HFF-Myc (cell line): ENCODE results near the gene TNS2.

Source experiments
- DNase-seq: peaks from one replicate; pipeline ENCODE4 v3.0.0-alpha.2; 2011; ENCODE audit warnings: low read depth; ENCODE audit errors: extremely low read depth
- H3K4me3 ChIP-seq: replicated peaks from 2 replicates; pipeline ENCODE4 v1.5.1; 2011; ENCODE audit warnings: low read depth, mild to moderate bottlenecking, control low read depth, low read length
- TF ChIP-seq, protein P1 (sequence below): IDR thresholded peaks from 2 replicates; pipeline ENCODE4 v1.5.1; 2012; ENCODE audit warnings: mild to moderate bottlenecking, low read depth, low read length, control low read depth; ENCODE audit errors: missing control alignments

TNS2 gene

GRCh38 chr12:53067993-53068770, 18.3 kb downstream of the TNS2 start:
- TF ChIP-seq, protein P1, sequence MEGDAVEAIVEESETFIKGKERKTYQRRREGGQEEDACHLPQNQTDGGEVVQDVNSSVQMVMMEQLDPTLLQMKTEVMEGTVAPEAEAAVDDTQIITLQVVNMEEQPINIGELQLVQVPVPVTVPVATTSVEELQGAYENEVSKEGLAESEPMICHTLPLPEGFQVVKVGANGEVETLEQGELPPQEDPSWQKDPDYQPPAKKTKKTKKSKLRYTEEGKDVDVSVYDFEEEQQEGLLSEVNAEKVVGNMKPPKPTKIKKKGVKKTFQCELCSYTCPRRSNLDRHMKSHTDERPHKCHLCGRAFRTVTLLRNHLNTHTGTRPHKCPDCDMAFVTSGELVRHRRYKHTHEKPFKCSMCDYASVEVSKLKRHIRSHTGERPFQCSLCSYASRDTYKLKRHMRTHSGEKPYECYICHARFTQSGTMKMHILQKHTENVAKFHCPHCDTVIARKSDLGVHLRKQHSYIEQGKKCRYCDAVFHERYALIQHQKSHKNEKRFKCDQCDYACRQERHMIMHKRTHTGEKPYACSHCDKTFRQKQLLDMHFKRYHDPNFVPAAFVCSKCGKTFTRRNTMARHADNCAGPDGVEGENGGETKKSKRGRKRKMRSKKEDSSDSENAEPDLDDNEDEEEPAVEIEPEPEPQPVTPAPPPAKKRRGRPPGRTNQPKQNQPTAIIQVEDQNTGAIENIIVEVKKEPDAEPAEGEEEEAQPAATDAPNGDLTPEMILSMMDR: no peak
- DNase-seq: no peak
- no peak overlapping the region for H3K4me3 ChIP-seq

- TF ChIP-seq, protein P1: no peak
Measured at GRCh38 chr12:53068811-53069585, 19.1 kb downstream of the TNS2 start.

DNA sequence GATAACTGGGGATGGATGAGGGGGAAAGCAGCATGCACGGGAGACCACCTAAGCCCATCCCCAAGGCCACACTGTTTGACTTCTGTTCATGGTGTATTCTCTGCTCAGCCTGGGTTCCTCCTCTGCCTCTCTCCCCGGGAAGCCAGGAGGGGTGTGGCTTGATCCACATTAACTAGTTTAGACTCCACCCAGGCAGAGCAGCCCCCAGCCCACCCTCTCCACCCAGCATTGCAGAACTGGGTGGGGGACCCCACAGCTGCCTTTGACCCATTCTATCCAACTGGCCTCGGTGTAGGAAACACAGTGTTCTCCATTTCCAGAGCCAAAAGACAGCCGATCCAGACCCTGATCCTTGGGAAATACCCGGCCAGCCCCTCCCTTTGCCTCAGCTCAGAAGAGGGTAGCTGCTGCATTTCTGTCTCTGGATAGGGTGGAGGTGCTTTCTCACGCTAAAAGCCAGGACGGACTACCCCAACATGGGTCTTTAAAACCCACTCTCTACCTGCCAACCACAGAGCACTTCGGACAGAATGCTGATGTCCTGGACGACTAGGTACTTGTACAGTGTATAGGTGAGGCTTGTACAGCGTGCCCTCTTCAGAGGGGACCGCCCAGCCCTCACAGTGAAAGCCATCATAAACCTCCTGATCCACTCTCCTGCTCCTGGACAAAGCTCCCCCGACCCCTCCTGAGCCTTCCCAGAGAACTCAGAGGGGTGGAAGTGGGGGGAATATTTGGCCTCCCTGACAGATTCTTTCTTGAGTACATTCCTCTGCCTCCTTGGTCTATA, 20.0 kb downstream of the TNS2 start:
- no peak overlapping the region for H3K4me3 ChIP-seq
- DNase-seq: no peak
- TF ChIP-seq, protein P1: no peak

More at GRCh38 chr12:53068811-53069585, 19.1 kb downstream of the TNS2 start:
- no peak for DNase-seq
- H3K4me3 ChIP-seq: no peak overlapping the region

- no peak for DNase-seq
- H3K4me3 ChIP-seq: no peak overlapping the region
- TF ChIP-seq, protein P1: no peak
Measured at GRCh38 chr12:53070877-53071492, 21.1 kb downstream of the TNS2 start.

DNA sequence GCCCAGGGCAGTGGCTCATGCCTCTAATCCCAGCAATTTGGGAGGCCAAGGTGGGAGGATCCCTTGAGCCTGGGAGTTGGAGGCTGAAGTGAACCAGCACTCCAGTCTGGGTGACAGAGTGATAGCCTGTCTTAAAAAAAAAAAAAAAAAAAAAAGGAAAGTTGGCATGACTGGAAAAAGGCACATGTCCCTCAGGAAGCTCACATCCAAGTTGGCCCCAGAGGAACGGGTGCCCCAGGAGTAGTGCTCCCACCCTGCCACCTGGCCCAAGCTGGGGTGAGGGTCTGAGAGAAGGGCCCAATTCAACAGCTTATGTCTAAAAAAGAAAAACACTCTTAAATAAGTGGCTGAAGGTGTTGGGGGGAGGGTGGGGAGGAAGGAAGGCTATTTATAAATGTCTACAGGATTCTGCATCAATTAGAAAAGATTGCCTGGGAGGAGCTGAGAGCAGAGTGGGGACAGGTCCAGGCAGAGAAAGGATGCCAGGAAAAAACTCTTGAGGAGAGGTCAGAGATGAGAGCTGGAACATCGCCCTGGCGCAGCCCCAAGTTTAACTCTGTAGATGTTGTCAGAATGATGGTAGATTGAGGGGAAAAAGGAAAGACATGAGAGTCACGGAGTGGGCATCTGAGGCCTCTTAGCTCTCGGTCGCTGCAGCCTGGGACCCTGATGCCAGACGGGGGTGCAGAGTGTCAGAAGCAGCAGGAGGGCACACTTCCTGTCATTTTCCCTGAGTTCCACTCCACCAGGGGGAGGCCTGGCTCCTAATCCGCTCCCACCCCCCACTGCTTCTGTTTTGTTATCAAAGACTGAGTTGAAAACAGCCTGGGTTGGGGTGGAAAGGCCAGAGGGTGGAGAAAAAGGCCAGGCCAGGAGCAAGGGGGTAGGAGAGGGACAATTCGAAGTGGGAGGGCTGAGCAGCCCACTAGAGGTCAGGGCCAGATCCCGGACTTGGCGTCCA, 22.0 kb downstream of the TNS2 start:
- TF ChIP-seq, protein P1: no peak
- DNase-seq: no peak
- H3K4me3 ChIP-seq: no peak overlapping the region
